HG03095 (cell line): ENCODE measurements around the gene SRP68.
"Not testable (repeated sequence)": the region's sequence is repeated elsewhere in the genome, so short reads cannot be mapped to it uniquely, and the experiment has no call there.

Source experiments
- ATAC-seq: cut with Tn5 transposase; IDR thresholded peaks from one replicate; pipeline ENCODE4 v1.9.1; 2021; ENCODE audit warnings: moderate library complexity; ENCODE audit not compliant: unreplicated experiment

SRP68 gene

DNA sequence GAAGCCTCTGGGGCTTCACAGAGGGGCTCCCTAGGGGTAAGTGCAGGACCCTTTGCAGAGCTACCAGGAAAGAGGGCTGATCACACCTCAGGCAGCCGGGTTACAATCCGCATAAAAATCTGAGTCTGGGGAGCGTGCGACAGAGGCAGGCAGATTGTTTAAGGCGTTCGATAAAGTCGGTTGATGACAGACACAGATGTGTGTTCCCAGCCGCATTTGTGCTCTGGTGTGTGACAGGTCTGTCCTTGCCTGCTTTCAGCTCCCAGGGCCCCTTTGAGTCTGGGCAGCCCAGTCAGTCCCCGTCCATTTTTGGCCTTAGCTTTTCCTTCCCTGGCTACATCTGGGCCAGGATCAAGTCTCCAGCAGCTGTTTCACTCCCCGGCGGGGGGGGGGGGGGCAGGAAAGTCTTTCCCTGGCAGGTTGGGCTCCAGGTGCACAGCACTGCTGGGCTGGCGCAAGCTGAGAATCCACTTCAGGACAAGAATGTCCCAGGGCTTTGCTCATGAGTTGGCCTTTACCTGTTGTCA, 5.3 kb upstream of the SRP68 start:
- ATAC-seq: no peak

DNA sequence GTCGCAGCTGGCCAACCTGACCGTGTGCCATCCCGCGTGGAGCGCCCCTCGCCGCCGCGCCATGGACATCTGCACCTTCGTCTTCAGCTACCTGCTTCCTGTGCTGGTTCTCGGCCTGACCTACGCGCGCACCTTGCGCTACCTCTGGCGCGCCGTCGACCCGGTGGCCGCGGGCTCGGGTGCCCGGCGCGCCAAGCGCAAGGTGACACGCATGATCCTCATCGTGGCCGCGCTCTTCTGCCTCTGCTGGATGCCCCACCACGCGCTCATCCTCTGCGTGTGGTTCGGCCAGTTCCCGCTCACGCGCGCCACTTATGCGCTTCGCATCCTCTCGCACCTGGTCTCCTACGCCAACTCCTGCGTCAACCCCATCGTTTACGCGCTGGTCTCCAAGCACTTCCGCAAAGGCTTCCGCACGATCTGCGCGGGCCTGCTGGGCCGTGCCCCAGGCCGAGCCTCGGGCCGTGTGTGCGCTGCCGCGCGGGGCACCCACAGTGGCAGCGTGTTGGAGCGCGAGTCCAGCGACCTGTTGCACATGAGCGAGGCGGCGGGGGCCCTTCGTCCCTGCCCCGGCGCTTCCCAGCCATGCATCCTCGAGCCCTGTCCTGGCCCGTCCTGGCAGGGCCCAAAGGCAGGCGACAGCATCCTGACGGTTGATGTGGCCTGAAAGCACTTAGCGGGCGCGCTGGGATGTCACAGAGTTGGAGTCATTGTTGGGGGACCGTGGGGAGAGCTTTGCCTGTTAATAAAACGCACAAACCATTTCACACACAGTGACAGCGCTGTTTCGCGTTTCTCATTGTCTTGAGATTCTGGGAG, 4.7 kb upstream of the SRP68 start:
- no peak for ATAC-seq

DNA sequence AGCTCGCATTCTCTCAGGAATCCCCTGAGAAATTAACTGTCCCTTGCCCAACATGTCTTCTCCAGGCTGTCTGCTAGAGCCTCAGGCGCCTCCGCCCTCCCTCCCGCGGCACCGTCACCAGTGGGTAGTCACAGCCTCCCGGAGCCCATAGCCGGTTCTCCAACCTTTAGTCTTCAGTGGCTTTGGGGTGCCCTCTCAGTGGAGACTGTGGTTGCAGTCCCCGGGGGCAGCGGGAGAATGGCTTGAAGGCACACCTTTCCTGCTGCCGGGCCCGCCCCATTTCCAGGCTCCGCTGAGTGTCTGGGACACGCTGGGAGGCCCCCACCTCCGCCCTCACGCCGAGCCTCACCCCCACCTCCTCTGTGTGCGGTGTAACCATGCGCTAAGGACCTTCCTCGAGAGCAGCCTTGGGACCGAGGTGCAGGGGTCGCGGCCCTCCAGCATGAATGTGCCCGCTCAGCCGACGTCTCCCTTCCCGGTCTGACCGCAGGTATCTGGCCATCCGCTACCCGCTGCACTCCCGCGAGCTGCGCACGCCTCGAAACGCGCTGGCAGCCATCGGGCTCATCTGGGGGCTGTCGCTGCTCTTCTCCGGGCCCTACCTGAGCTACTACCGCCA, 3.9 kb upstream of the SRP68 start:
- no peak for ATAC-seq

DNA sequence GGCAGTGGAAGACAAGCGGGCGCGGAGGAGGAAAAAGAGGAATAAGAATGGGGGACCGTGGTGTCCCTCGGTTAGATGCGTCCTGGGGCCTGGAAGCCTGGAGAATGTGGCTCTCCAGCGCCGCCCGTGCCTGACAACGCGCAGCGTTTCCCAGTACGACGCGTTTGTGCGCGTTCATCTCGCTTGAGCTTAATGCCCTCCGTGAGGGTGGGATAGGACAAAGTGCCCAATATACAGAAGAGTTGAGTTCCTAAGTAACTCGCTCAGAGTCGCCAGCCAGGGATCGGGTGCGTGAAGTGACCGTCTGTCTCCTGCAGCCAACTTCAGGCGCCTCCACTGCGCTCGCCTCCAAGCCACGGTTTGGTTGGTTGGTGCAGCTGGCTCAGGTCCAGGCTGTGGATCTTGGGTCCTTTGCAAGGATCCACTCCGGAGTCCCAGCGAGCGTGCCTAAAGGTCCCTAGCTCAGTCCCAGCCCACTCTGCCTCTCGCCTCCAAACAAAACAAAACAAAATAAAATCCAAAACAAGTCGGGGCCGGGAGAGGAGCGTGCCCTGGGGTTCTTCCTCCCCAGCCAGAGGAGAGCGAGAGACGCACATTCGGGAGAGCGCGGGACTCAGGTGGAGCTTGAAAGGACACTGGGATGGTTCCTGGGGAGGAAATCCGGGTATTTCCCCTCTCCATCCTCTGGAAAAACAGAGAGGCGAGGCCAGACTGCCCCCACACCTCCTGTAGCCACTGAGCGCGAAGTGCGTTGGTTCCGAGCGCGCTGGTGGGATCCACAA, 3.2 kb upstream of the SRP68 start:
- ATAC-seq: no peak

DNA sequence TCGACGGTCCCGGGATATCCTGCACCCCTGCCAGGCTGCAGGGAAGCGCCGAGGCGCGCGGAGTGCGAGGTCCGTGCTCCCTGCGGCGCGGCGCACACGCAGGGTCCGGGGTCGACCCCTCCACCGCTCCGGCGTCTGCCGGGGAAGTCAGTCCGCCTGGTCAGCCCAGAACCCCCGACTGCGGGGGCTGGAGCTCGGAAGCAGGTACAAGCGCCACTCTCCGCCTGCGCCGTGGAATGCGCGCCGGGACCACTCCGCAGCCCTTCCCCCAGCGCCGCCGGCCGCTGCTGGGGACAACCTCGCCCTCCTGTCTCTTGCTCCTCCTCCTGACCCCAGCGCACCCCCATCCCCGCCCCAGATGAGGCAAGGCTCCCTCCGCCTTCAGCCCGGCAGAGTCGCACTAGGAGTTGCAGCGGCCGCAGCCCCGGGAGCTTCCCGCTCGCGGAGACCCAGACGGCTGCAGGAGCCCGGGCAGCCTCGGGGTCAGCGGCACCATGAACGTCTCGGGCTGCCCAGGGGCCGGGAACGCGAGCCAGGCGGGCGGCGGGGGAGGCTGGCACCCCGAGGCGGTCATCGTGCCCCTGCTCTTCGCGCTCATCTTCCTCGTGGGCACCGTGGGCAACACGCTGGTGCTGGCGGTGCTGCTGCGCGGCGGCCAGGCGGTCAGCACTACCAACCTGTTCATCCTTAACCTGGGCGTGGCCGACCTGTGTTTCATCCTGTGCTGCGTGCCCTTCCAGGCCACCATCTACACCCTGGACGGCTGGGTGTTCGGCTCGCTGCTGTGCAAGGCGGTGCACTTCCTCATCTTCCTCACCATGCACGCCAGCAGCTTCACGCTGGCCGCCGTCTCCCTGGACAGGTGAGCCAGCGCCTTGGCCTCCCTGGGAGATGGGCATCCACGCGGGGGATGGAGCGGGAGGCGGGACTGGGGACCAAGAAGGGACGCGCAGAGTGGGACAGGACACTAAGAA, 2.4 kb upstream of the SRP68 start, which contains the start of gene GALR2:
Gene GALR2 (plus strand): TSS at position 392 of the 974 bp plus-strand sequence. CDS start 103 bp downstream, at position 495.
- no peak for ATAC-seq

- ATAC-seq: no peak
Measured at GRCh38 chr17:76071531-76072147, 678 bp downstream of the SRP68 start.

- no peak for ATAC-seq
Measured at GRCh38 chr17:76065775-76066174, 6.5 kb downstream of the SRP68 start.

GRCh38 chr17:76063875-76064546, 8.3 kb downstream of the SRP68 start:
- ATAC-seq: no peak

DNA sequence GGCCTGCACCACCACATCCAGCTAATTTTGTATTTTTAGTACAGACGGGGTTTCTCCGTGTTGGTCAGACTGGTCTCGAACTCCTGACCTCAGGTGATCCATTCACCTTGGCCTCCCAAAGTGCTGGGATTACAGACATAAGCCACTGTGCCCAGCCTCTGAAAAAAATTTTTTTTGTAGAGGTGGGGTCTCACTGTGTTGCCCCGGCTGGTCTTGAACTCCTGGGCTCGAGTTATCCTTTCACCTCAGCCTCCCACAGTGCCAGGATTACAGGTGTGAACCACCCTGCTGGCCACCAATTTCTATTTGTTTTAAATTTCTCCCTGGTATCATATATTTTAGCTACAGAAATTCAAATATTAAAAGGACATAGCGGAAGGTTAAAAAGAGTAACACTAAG, 14.1 kb downstream of the SRP68 start:
- ATAC-seq: not testable (repeated sequence)

DNA sequence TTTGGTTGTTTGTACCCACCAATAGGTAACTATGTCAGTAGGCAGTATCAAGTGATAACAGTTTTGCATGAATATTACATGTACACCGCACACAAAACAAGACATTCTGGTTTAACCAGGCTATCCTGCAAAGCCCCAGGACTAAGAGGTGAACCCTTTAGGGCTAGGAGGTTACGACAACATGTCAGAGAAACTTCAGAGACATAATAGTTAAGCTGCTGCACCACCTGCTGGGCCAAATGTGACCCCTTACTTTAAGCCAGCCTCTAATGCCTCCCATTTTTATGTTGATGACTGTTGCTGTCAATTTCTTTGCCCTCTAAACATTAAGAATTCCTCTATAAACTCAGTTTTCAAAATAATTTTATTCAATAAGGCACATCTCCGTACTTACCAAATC, 15.4 kb downstream of the SRP68 start:
- ATAC-seq: no peak

DNA sequence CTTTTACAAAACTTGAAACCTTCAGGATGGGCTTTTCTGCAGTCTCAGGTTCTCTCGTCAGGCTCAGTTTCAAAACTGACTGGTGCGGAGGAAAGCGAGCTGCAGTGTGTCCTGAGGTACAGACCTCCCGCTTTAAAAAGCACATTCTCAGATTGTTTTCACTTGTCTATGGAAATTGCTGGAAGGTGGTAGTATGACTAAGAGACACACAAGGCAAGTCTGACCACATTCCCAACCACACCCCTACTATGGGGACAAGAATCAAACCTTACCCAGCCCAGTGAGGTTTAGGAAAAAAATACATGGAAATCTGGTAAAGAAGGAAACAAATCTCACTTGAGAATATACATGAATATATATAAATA, 18.2 kb downstream of the SRP68 start:
- no peak for ATAC-seq

DNA sequence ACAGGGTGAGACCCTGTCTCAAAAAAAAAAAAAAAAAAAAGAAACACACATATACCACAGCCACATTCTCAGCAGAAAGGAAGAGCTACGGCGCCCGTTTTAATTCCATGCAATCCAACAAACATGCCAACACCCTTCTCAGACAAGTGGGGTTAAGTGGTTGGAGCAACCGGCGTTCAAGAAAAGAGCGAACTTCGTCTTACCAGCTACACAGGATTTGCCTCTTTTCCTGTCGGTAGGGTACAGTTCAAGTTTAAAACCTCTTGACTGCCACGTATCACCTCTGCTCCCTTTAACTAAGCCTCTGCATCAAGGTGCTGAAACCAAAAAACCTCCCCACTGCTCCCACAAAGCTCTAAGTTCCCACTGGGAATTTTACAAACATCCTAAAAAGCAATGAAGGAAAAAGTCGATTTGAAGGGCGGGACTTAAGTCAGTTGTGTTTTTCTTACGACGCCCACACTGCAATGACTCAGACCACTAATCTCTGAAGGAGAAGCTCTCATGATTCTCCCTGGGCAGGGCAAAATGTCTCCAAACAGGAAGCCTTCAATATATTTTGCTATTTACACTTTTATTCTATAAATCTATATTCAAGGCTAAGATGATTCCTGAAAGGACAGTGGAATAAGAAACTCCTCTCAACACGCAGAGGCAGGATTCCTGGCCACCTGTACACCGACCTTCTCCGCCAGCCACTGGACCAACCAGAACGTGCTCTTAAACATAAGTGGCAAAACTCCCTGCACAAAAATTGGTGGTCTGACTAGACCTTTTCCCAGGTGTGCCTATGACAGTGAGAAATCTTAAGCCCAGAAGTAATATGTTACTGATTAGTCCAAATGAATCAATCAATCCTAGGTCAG, 18.8 kb downstream of the SRP68 start:
- ATAC-seq: no peak

DNA sequence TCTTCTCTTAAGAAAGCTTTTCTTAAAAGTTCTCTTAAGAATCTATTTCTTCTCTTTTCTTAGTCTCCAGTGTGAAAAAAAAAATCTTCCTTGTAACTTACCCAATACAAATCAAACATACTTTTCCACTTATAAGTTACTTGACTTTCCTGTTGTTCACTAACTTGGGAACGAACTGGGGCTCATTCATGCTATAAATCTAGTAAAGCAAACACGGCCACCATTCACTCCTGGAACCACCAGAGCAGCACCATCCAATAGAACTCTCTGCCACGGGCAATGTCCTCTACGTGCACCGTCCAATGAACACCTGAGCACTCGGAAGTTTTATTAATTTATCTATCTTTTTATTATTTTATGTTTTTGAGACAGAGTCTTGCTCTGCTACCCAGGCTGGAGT, 20.8 kb downstream of the SRP68 start:
- ATAC-seq: no peak

DNA sequence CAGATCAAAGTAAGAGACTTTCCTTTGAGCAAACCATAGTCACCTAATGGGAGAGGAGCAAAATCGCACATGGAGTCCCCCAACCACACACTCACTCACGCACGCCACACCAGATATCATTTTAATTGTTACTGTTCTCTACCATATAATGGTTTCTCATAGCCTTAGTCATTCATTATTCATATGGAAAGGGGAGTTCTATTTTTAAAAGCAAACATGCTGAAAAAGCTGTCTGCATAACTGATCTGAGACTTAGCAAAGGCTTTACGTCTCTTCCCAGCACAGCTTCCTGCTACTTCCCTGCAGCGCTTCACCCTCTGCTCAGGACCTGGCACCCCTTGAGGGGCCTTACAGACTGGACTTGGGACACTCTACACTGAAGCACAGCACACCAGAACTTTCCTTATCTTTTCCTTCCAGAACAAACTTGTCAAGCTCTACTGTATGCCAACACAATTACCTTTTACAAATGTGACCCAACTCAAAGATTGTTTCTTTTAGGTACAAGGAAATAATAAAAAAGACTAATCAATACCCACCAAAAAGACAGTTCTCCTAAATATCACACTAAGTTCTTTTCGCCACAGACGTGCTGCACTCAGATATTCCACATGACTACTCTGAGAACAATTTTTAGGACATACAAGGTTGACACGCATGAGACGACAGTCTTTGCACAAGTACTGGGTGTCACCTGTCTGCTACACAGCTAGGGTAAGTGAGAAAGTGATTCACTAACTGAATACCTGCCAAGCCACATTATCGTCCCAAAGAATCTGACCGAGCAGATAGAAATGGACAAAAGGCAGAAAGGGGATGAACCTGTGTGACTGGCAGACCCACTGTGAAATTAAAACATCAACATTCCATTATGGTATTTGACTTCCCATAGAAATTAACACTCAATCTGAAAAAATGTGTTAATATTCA, 21.5 kb downstream of the SRP68 start:
- ATAC-seq: no peak

- ATAC-seq: no peak
Measured at GRCh38 chr17:76049836-76050537, 22.3 kb downstream of the SRP68 start.

GRCh38 chr17:76049239-76049638, 23.1 kb downstream of the SRP68 start:
- ATAC-seq: no peak

DNA sequence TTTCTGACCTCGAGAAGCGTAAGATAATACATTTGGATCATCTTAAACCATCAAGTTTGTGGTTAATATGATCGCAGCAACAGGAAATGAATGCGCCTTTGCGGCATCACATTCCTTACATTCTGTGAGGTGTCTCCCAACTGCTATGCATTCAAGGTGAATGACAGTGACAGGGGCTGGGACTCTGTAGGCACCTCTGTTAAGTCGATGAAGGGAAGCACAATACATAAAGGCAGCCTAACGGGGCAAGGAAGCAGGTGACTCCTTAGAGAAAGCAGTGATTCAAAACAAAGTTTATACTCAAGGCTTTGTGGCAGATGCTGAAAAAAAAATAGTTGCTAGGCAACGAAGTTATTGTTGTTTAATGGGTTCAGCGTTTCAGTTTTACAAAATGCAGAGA, 23.6 kb downstream of the SRP68 start:
- ATAC-seq: no peak
